ENCODE data around the gene CA5A. TPM values are rescaled to one million over a fixed set of nuclear protein-coding genes. Genes with fewer than 3 reads are reported as not detected.

CA5A gene
- total RNA-seq, 4 donors from 2014 or later = not detected

DNA sequence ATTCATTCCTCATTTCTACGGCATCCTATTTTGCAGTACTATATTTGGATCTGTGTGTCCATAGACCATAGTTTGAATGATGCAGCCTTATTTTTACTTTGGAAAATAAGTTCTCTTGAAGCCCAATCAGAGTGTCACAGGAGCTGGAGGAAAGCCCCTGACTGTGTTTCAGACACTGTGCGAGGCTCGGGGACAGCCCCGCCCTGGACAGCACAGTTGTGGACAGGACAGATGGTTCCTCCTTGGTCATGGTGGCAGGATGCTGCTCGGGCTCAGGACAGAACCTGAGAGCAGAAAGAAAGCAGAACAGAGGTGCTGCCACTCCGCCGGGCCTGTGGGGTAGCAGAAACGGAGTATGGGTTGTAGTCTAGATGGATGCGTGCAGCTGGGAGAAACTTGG lies 37.8 kb upstream of the CA5A start:
- H3K27me3 ChIP-seq = no peaks in the 10 kb centered on the region
- H3K9me3 ChIP-seq = peaks cover 0 to 20% (median 16%) of the 10 kb centered on the region in 4 donors
- H3K4me1 ChIP-seq = peaks cover 0 to under 1% (median under 1%) of the 10 kb centered on the region in 4 donors
- 95% methylated on average over 9 of the region's 9 CpGs for WGBS
- no peak for DNase-seq (ENCODE audit: extremely low spot score)
- no peak for TF ChIP-seq EP300 (IDR thresholded peaks at IDR 0.05)
- TF ChIP-seq, protein P1, sequence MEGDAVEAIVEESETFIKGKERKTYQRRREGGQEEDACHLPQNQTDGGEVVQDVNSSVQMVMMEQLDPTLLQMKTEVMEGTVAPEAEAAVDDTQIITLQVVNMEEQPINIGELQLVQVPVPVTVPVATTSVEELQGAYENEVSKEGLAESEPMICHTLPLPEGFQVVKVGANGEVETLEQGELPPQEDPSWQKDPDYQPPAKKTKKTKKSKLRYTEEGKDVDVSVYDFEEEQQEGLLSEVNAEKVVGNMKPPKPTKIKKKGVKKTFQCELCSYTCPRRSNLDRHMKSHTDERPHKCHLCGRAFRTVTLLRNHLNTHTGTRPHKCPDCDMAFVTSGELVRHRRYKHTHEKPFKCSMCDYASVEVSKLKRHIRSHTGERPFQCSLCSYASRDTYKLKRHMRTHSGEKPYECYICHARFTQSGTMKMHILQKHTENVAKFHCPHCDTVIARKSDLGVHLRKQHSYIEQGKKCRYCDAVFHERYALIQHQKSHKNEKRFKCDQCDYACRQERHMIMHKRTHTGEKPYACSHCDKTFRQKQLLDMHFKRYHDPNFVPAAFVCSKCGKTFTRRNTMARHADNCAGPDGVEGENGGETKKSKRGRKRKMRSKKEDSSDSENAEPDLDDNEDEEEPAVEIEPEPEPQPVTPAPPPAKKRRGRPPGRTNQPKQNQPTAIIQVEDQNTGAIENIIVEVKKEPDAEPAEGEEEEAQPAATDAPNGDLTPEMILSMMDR (IDR thresholded peaks at IDR 0.05) = no peak
- no peak for TF ChIP-seq POLR2AphosphoS5 (IDR thresholded peaks at IDR 0.05)
- TF ChIP-seq POLR2A (IDR thresholded peaks at IDR 0.05; ENCODE audit: low read depth) = no peak
- peaks cover 0 to 29% (median 14%) of the 10 kb centered on the region in 4 donors for H3K36me3 ChIP-seq
- no peak overlapping the region for H3K4me3 ChIP-seq
- no peak overlapping the region for H3K27ac ChIP-seq (replicated peaks in 1 of 4)
- intact Hi-C loops (cut with DNase I) = no loop called here

DNA sequence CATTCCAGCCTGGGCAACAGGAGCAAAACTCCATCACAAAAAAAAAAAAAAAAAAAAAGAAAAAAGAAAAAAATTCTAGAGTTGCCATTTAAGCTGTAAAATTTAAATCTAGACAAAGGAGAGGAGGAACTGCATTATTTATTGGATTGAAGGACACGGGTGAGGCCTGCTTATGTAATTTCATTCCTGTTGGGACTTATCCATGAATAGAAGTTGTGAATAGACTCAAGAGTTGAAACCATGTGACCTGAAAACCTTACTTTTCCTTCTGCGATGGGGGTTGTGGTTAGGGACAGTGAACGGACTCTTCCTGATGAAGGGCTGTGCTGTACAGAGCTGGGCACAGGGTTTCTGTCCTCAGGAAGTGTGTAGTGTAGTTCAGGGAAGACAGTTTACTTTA lies 37.4 kb upstream of the CA5A start:
- 72% methylated on average over 3 of the region's 3 CpGs for WGBS
- H3K4me3 ChIP-seq = no peak overlapping the region
- H3K27me3 ChIP-seq = no peaks in the 10 kb centered on the region
- H3K36me3 ChIP-seq = peaks cover 0 to 27% (median 10%) of the 10 kb centered on the region in 4 donors
- intact Hi-C loops (cut with DNase I) = no loop called here
- H3K9me3 ChIP-seq = peaks cover 0 to 20% (median 16%) of the 10 kb centered on the region in 4 donors
- no peak for DNase-seq (ENCODE audit: extremely low spot score)
- H3K27ac ChIP-seq (replicated peaks in 1 of 4) = no peak overlapping the region
- no peak for TF ChIP-seq POLR2A (IDR thresholded peaks at IDR 0.05; ENCODE audit: low read depth)
- no peak for TF ChIP-seq EP300 (IDR thresholded peaks at IDR 0.05)
- TF ChIP-seq, protein P1 (IDR thresholded peaks at IDR 0.05) = no peak
- TF ChIP-seq POLR2AphosphoS5 (IDR thresholded peaks at IDR 0.05) = no peak
- H3K4me1 ChIP-seq = peaks cover 0 to 5% (median 4%) of the 10 kb centered on the region in 4 donors

DNA sequence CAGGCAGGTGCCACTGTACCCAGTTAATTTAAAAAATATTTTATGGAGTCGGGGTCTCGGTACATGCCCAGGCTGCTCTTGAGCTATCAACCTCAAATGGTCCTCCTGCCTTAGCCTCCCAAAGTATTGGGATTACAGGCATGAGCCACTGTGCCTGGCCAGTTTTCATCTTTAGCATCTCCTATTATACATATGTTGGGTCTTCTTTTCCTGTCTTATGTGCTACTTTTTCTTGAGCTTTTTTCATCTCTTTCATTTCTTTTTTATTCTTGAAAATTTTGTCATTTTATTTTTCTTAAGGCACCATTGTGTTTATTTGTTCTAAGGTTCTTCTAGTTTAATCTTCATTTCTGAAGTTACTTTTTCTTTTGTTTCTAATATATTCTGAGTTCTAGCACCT lies 35.6 kb upstream of the CA5A start:
- peaks cover 0 to 16% (median 6%) of the 10 kb centered on the region in 4 donors for H3K36me3 ChIP-seq
- DNase-seq (ENCODE audit: extremely low spot score) = no peak
- H3K4me3 ChIP-seq = no peak overlapping the region
- peaks cover 1 to 22% (median 17%) of the 10 kb centered on the region in 4 donors for H3K4me1 ChIP-seq
- H3K27ac ChIP-seq (replicated peaks in 1 of 4) = no peak overlapping the region
- WGBS = 100% methylated on average over 2 of the region's 2 CpGs
- H3K27me3 ChIP-seq = no peaks in the 10 kb centered on the region
- intact Hi-C loops (cut with DNase I) = no loop called here
- H3K9me3 ChIP-seq = peaks cover 0 to 20% (median 16%) of the 10 kb centered on the region in 4 donors
- no peak for TF ChIP-seq EP300 (IDR thresholded peaks at IDR 0.05)
- TF ChIP-seq POLR2AphosphoS5 (IDR thresholded peaks at IDR 0.05) = no peak
- no peak for TF ChIP-seq POLR2A (IDR thresholded peaks at IDR 0.05; ENCODE audit: low read depth)
- TF ChIP-seq, protein P1 (IDR thresholded peaks at IDR 0.05) = no peak

DNA sequence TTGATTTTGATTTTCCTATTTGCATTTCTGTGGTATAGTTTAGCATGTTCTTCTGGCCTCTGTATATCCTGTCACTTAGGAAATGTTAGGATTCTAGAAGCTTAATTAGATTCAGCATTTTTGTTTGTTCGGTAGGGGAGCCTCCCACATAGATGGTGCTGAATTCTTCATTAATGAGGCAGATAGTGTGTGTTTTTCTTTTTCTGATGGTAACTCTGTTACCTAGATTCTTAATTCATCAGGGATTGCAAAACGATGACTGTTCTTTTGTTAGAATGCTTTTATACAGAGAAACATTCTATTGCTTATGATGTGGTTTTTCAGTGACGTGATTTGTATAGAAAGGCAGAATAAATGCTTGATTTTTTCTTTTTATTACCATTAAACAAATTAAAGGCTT lies 33.9 kb upstream of the CA5A start:
- Histone ChIP-seq H3K36me3 (peaks cover 0 to 12% (median 4%) of the 10 kb centered on the region in 4 donors), H3K9me3 (peaks cover 0 to 20% (median 16%) of the 10 kb centered on the region in 4 donors), H3K27me3 (no peaks in the 10 kb centered on the region), H3K4me1 (peaks cover 15 to 40% (median 35%) of the 10 kb centered on the region in 4 donors), H3K4me3 (no peak overlapping the region), H3K27ac (replicated peaks in 1 of 4) (no peak overlapping the region)
- intact Hi-C loops (cut with DNase I) = no loop called here
- no peak for TF ChIP-seq EP300 (IDR thresholded peaks at IDR 0.05)
- TF ChIP-seq POLR2A (IDR thresholded peaks at IDR 0.05; ENCODE audit: low read depth) = no peak
- no peak for TF ChIP-seq POLR2AphosphoS5 (IDR thresholded peaks at IDR 0.05)
- TF ChIP-seq, protein P1 (IDR thresholded peaks at IDR 0.05) = no peak
- 71% methylated on average over 3 of the region's 3 CpGs for WGBS
- DNase-seq (ENCODE audit: extremely low spot score) = no peak

DNA sequence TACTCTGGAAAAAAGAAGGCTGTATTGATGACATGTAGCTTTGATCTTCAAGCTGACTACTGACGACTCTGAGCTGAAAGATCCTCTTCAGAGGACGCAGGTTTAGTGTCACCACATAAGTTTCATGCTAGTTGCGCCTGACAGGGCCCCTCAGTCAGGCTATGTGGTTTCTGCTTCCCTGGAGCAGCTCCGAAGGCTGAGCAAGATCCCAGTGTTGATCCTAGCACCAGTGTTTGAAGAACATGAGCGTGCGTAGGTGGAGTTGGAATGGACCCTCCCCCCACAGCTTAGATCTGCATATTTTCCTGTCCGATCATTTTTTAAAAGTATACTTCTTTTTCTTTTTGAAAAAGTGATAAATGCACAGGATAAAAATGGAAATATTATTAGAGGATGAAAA lies 32.2 kb upstream of the CA5A start:
- WGBS = 74% methylated on average over 7 of the region's 7 CpGs
- Histone ChIP-seq H3K4me1 (peaks cover 30 to 46% (median 40%) of the 10 kb centered on the region in 4 donors), H3K9me3 (peaks cover 0 to 20% (median 16%) of the 10 kb centered on the region in 4 donors), H3K27me3 (no peaks in the 10 kb centered on the region), H3K4me3 (no peak overlapping the region), H3K36me3 (peaks cover 0 to 6% (median 2%) of the 10 kb centered on the region in 4 donors), H3K27ac (replicated peaks in 1 of 4) (no peak overlapping the region)
- TF ChIP-seq POLR2A (IDR thresholded peaks at IDR 0.05; ENCODE audit: low read depth) (no peak), POLR2AphosphoS5 (IDR thresholded peaks at IDR 0.05) (no peak), EP300 (IDR thresholded peaks at IDR 0.05) (no peak)
- TF ChIP-seq, protein P1 (IDR thresholded peaks at IDR 0.05) = no peak
- intact Hi-C loops (cut with DNase I) = no loop called here
- DNase-seq (ENCODE audit: extremely low spot score) = no peak

Measured in esophagus muscularis mucosa (tissue), 4 donors.